ENCODE data around the gene PTPRJ. TPM values are rescaled to one million over a fixed set of nuclear protein-coding genes. Genes with fewer than 3 reads are reported as not detected.

PTPRJ gene
- total and polyA plus RNA-seq, 9 of the 15 experiments (the other 6 are each of a cell fraction or from before 2014, with no cell fraction given), result 0.56 to 10.7 (median 4.8) TPM

- no peaks in the 10 kb centered on the region for H3K9me1 ChIP-seq (ENCODE audit: control insufficient read depth, insufficient read depth, low read length)
- H3K79me2 ChIP-seq (ENCODE audit: control insufficient read depth, insufficient read depth, low read length), result no peaks in the 10 kb centered on the region
- no peaks in the 10 kb centered on the region for H3K36me3 ChIP-seq (ENCODE audit: control insufficient read depth, insufficient read depth, low read length)
- no peak overlapping the region for H3K4me2 ChIP-seq (ENCODE audit: insufficient read depth, low read length)
- peaks cover 18 to 20% of the 10 kb centered on the region in 2 experiments for H3K4me1 ChIP-seq (replicated peaks in 1 of 2; ENCODE audit: control insufficient read depth in 2 of 2, insufficient read depth in 2 of 2, low read length in 2 of 2)
- ATAC-seq (no peak), DNase-seq (ENCODE audit: extremely low read depth in 1 of 4, low spot score in 3 of 4) (no peak), FAIRE-seq (no peak)
- no TSS peak for BruUV-seq (replicated peaks)
- ChIA-PET CTCF (ENCODE audit: low intra/inter-chr PET ratio) (no interaction called here), POLR2A (interaction anchor here (0.5 to 1.2 kb wide), 3 partner anchors 9 to 82 kb away, joined by 3 to 4 read pairs (median 3); no protein-coding TSS in a partner anchor)
- no peaks in the 10 kb centered on the region for H3K9me3 ChIP-seq (replicated peaks; ENCODE audit: control insufficient read depth, insufficient read depth, low read depth, low read length)
- H3K4me3 ChIP-seq, result no peak overlapping the region
- peaks cover 8% of the 10 kb centered on the region for H4K20me1 ChIP-seq (replicated peaks; ENCODE audit: control insufficient read depth, insufficient read depth, low read length)
- H3K9ac ChIP-seq (ENCODE audit: insufficient read depth in 1 of 2, low read depth in 2 of 2, low read length in 2 of 2), result no peak overlapping the region
- no peaks in the 10 kb centered on the region for H3K27me3 ChIP-seq (ENCODE audit: control insufficient read depth in 2 of 2, insufficient read depth in 2 of 2, low read length in 2 of 2)
- in situ Hi-C loops (cut with MboI), result no loop called here
- TF ChIP-seq SPI1 (IDR thresholded peaks at IDR 0.05; ENCODE audit: borderline replicate concordance, low read depth, low read length), result peak; percentile 82
- no peak for TF ChIP-seq KLF1 (tag; IDR thresholded peaks at IDR 0.05)
- peak; percentile 66 for TF ChIP-seq ZFP36 (IDR thresholded peaks at IDR 0.05; ENCODE audit: low read depth, low read length, partially characterized antibody)
- WGBS (ENCODE audit: insufficient coverage, low coverage, missing lambda C conversion rate), result 82% methylated on average over 2 of the region's 2 CpGs
- H2AFZ ChIP-seq (ENCODE audit: low read depth, low read length), result no peak overlapping the region
- intact Hi-C loops (cut with micrococcal nuclease), result no loop called here
- no peak overlapping the region for H3K27ac ChIP-seq (ENCODE audit: extremely low read depth, low read depth, low read length)
Observed at GRCh38 chr11:48001438-48002021, 21.2 kb downstream of the PTPRJ start.

- H3K9ac ChIP-seq (ENCODE audit: insufficient read depth in 1 of 2, low read depth in 2 of 2, low read length in 2 of 2), result no peak overlapping the region
- ChIA-PET CTCF (ENCODE audit: low intra/inter-chr PET ratio) (no interaction called here), POLR2A (no interaction called here)
- H3K27me3 ChIP-seq (ENCODE audit: control insufficient read depth in 2 of 2, insufficient read depth in 2 of 2, low read length in 2 of 2), result no peaks in the 10 kb centered on the region
- no peaks in the 10 kb centered on the region for H3K9me1 ChIP-seq (ENCODE audit: control insufficient read depth, insufficient read depth, low read length)
- ATAC-seq (no peak), DNase-seq (ENCODE audit: extremely low read depth in 1 of 4, low spot score in 3 of 4) (no peak), FAIRE-seq (no peak)
- H3K36me3 ChIP-seq (ENCODE audit: control insufficient read depth, insufficient read depth, low read length), result no peaks in the 10 kb centered on the region
- BruUV-seq (replicated peaks), result no TSS peak
- intact Hi-C loops (cut with micrococcal nuclease), result no loop called here
- H3K79me2 ChIP-seq (ENCODE audit: control insufficient read depth, insufficient read depth, low read length), result peaks cover under 1% of the 10 kb centered on the region; the same call in 1 of the 3 replicates
- no peak overlapping the region for H3K4me2 ChIP-seq (ENCODE audit: insufficient read depth, low read length)
- peaks cover 22 to 23% of the 10 kb centered on the region in 2 experiments for H3K4me1 ChIP-seq (replicated peaks in 1 of 2; ENCODE audit: control insufficient read depth in 2 of 2, insufficient read depth in 2 of 2, low read length in 2 of 2)
- H3K9me3 ChIP-seq (replicated peaks; ENCODE audit: control insufficient read depth, insufficient read depth, low read depth, low read length), result no peaks in the 10 kb centered on the region
- in situ Hi-C loops (cut with MboI), result no loop called here
- no peak overlapping the region for H3K27ac ChIP-seq (ENCODE audit: extremely low read depth, low read depth, low read length)
- H4K20me1 ChIP-seq (replicated peaks; ENCODE audit: control insufficient read depth, insufficient read depth, low read length), result peaks cover 3% of the 10 kb centered on the region; the same call in 1 of the 2 replicates
- H2AFZ ChIP-seq (ENCODE audit: low read depth, low read length), result no peak overlapping the region
- TF ChIP-seq SP2 (IDR thresholded peaks at IDR 0.05; ENCODE audit: extremely low read depth, low read depth, low read length, poor library complexity, severe bottlenecking), result no peak
- TF ChIP-seq NFATC3 (IDR thresholded peaks at IDR 0.05), result no peak
- TF ChIP-seq NFYB (IDR thresholded peaks at IDR 0.05; ENCODE audit: extremely low read depth, insufficient read length), result no peak
- no peak for TF ChIP-seq ILF3 (IDR thresholded peaks at IDR 0.05; ENCODE audit: borderline replicate concordance)
- TF ChIP-seq ZNF140 (CRISPR knock-in tag; IDR thresholded peaks at IDR 0.05), result no peak
- TF ChIP-seq MTA2 (IDR thresholded peaks at IDR 0.05; ENCODE audit: low read depth), result no peak
- no peak overlapping the region for H3K4me3 ChIP-seq
- 53% methylated on average over 4 of the region's 4 CpGs for WGBS (ENCODE audit: insufficient coverage, low coverage, missing lambda C conversion rate)
Observed at GRCh38 chr11:48002561-48002960, 22.2 kb downstream of the PTPRJ start.

Data from K562 (cell line).